GM12878 (cell line): Measurements from ENCODE around the gene PRKN. TPM values are rescaled to one million over a fixed set of nuclear protein-coding genes. Genes with fewer than 3 reads are reported as not detected.

ENCODE experiments used
- ATAC-seq: fragments of 200-7000 bp; cut with Tn5 transposase; 3 replicates; pipeline ENCODE4 v1.9.1; 2020; ENCODE audit warnings: mild to moderate bottlenecking, moderate library complexity
- BruUV-seq: library from RNA; stranded (reverse); fragments of 400-500 nt; replicated peaks from 2 replicates; lab custom pipeline; 2021; lab: Mats Ljungman, UMichigan
- CTCF ChIA-PET: fragments of 300-600 bp; sonication (Branson Sonifier 250); formaldehyde crosslinking; extraction: SDS; loops from one replicate; lab custom pipeline; 2021; ENCODE audit warnings: inconsistent platforms; lab: Yijun Ruan, JAX
- POLR2A ChIA-PET: fragments of 350-600 bp; formaldehyde crosslinking; extraction: SDS; loops from one replicate; lab custom pipeline; 2021; ENCODE audit warnings: inconsistent platforms; lab: Charles Lee
- RAD21 ChIA-PET: fragments of 300-600 bp; sonication (Branson Sonifier 250); formaldehyde crosslinking; loops from one replicate; lab custom pipeline; 2023; ENCODE audit warnings: antibody characterized with exemption; ENCODE audit not compliant: unreplicated experiment; lab: Charles Lee
- SMC1A ChIA-PET: fragments of 300-600 bp; sonication (Branson Sonifier 250); formaldehyde crosslinking; loops from one replicate; lab custom pipeline; 2023; ENCODE audit not compliant: unreplicated experiment, uncharacterized antibody; lab: Charles Lee
- DNase-seq: peaks from one replicate; pipeline ENCODE4 v3.0.0-alpha.2; 2011; ENCODE audit warnings: low read depth, low spot score
- FAIRE-seq: peaks from 3 replicates; lab custom pipeline; 2011; peaks lifted over from hg19 to GRCh38; lab: Jason Lieb, UNC
- H2AFZ ChIP-seq: 2 replicates; pipeline ENCODE4 v1.6.0; 2011; ENCODE audit warnings: low read depth, low read length, control low read depth; ENCODE audit not compliant: control insufficient read depth
- H3K27ac ChIP-seq: 2 replicates; pipeline ENCODE4 v1.5.1; 2011; ENCODE audit warnings: control low read depth; ENCODE audit not compliant: control insufficient read depth, insufficient read depth
- H3K27me3 ChIP-seq, 2 experiments: replicated peaks in 1 of 2; 2 replicates each; pipeline versions ENCODE4 v1.6.0 to v1.6.1; 2011; ENCODE audit warnings: low read length in 1 of 2; ENCODE audit not compliant: control insufficient read depth in 2 of 2, insufficient read depth in 2 of 2
- H3K36me3 ChIP-seq, 2 experiments: 2 replicates each; pipeline ENCODE4 v1.5.1; 2011; ENCODE audit warnings: low read length in 1 of 2; ENCODE audit not compliant: control insufficient read depth in 2 of 2, insufficient read depth in 2 of 2
- H3K4me1 ChIP-seq: 2 replicates; pipeline ENCODE4 v1.6.1; 2011; ENCODE audit warnings: mild to moderate bottlenecking, low read length, moderate library complexity, mixed read lengths; ENCODE audit not compliant: control insufficient read depth, insufficient read depth
- H3K4me2 ChIP-seq: 2 replicates; pipeline ENCODE4 v1.6.0; 2011; ENCODE audit warnings: control low read depth; ENCODE audit not compliant: control insufficient read depth, insufficient read depth
- H3K4me3 ChIP-seq: fragments of 200-600 bp; sonication (generic); 2 replicates; pipeline ENCODE4 v1.5.1; 2016
- H3K79me2 ChIP-seq: 2 replicates; pipeline ENCODE4 v1.6.0; 2011; ENCODE audit warnings: low read length; ENCODE audit not compliant: control insufficient read depth, insufficient read depth
- H3K9ac ChIP-seq: 2 replicates; pipeline ENCODE4 v1.8.0; 2011; ENCODE audit warnings: low read length, control low read depth, mixed read lengths; ENCODE audit not compliant: control insufficient read depth, insufficient read depth
- H3K9me3 ChIP-seq: replicated peaks from 3 replicates; pipeline ENCODE4 v1.5.1; 2011; ENCODE audit warnings: mild to moderate bottlenecking, low read length; ENCODE audit not compliant: control insufficient read depth, insufficient read depth
- H4K20me1 ChIP-seq: 2 replicates; pipeline ENCODE4 v1.6.0; 2011; ENCODE audit not compliant: control insufficient read depth, insufficient read depth
- BACH1 ChIP-seq: fragments of 450-650 bp; IDR thresholded peaks from 2 replicates; pipeline ENCODE4 v1.6.1; 2017; ENCODE audit warnings: mild to moderate bottlenecking, borderline replicate concordance
- BMI1 ChIP-seq: fragments of 450-650 bp; IDR thresholded peaks from 2 replicates; pipeline ENCODE4 v1.6.1; 2016; ENCODE audit warnings: mild to moderate bottlenecking, moderate library complexity, borderline replicate concordance
- EED ChIP-seq: sonication (generic); IDR thresholded peaks from 2 replicates; pipeline ENCODE4 v1.6.1; 2016; ENCODE audit warnings: antibody characterized with exemption, low read depth
- EZH2 ChIP-seq: IDR thresholded peaks from 2 replicates; pipeline ENCODE4 v1.6.1; 2012; ENCODE audit warnings: low read depth, mild to moderate bottlenecking, control low read depth, inconsistent platforms, low read length, borderline replicate concordance; ENCODE audit not compliant: control insufficient read depth
- FOXK2 ChIP-seq: fragments of 450-650 bp; IDR thresholded peaks from 2 replicates; pipeline ENCODE4 v1.6.1; 2017; ENCODE audit warnings: mild to moderate bottlenecking, moderate library complexity
- KDM1A ChIP-seq: fragments of 200-600 bp; sonication (generic); IDR thresholded peaks from 2 replicates; pipeline ENCODE4 v1.6.1; 2016; ENCODE audit warnings: borderline replicate concordance
- LARP7 ChIP-seq: fragments of 450-650 bp; IDR thresholded peaks from 2 replicates; pipeline ENCODE4 v1.6.1; 2017; ENCODE audit warnings: mild to moderate bottlenecking
- MYB ChIP-seq: fragments of 150-350 bp; IDR thresholded peaks from 2 replicates; pipeline ENCODE4 v1.6.1; 2014; ENCODE audit warnings: mild to moderate bottlenecking, low read depth, low read length, borderline replicate concordance
- PML ChIP-seq: IDR thresholded peaks from 2 replicates; pipeline ENCODE4 v1.6.1; 2012; ENCODE audit warnings: low read length, inconsistent platforms
- YY1 ChIP-seq: IDR thresholded peaks from 2 replicates; pipeline ENCODE4 v1.6.1; 2011; ENCODE audit warnings: low read depth, mild to moderate bottlenecking, low read length
- ZNF207 ChIP-seq: fragments of 450-650 bp; IDR thresholded peaks from 2 replicates; pipeline ENCODE4 v1.6.1; 2014; ENCODE audit warnings: antibody characterized with exemption, mild to moderate bottlenecking, borderline replicate concordance
- ZNF217 ChIP-seq: fragments of 450-650 bp; IDR thresholded peaks from 2 replicates; pipeline ENCODE4 v1.6.1; 2017; ENCODE audit warnings: antibody characterized with exemption, mild to moderate bottlenecking
- ZSCAN29 ChIP-seq: fragments of 450-650 bp; IDR thresholded peaks from 2 replicates; pipeline ENCODE4 v1.6.1; 2017; ENCODE audit warnings: mild to moderate bottlenecking, moderate library complexity
- ZZZ3 ChIP-seq: IDR thresholded peaks from 2 replicates; pipeline ENCODE4 v1.6.1; 2011; ENCODE audit warnings: low read depth; ENCODE audit not compliant: control insufficient read depth, insufficient read length
- WGBS: methylation state at CpG from one replicate; pipeline ENCODE4 v1.1.6; 2016; ENCODE audit warnings: low lambda C conversion rate; ENCODE audit not compliant: insufficient replicate concordance, insufficient coverage; ENCODE audit errors: missing lambda C conversion rate; 5-methylcytosine and 5-hydroxymethylcytosine counted together
- in situ Hi-C: fragments of 300-500 bp; cut with MboI; formaldehyde crosslinking; loops from 9 replicates; pipeline ENCODE4 v1.14.3; 2018; ENCODE audit warnings: mixed read lengths
- intact Hi-C: fragments of 100-400 bp; cut with micrococcal nuclease; formaldehyde crosslinking; loops from one replicate; pipeline ENCODE4 v1.14.2; 2022; ENCODE audit not compliant: unreplicated experiment
- polyA plus RNA-seq, 11 experiments: library from polyadenylated mRNA; depleted of rRNA in 4 of 11; unstranded in 6 of 11; stranded (reverse) in 5 of 11; fragments of >200 nt; fragmentation: Nextera tagmentation in 4 of 11; fragmentation: Illumina TruSeq in 1 of 11; extraction: Ambion mirVana in 4 of 11; extraction: Trizol in 1 of 11; gene quantifications; 1 replicate in 1 of 11; 2 replicates in 10 of 11; pipeline versions ENCODE4 v1.2.1 to v1.2.3, GENCODE V29; 2011 to 2016; ENCODE audit warnings: inconsistent platforms in 2 of 11, missing spikeins in 2 of 11, low read depth in 1 of 11
- total RNA-seq, 4 experiments: library from RNA; depleted of rRNA in 3 of 4; stranded (reverse); fragments of >200 nt in 3 of 4; fragmentation: Illumina TruSeq in 1 of 4; extraction: Trizol in 1 of 4; gene quantifications; 2 replicates each; pipeline versions ENCODE4 v1.2.1 to v1.2.3, GENCODE V29; 2013 to 2021
- TF ChIP-seq, protein P1 (sequence below): fragments of 450-650 bp; IDR thresholded peaks from 2 replicates; pipeline ENCODE4 v1.6.1; 2016; ENCODE audit warnings: mild to moderate bottlenecking
- TF ChIP-seq, protein P2 (sequence below): fragments of 150-350 bp; IDR thresholded peaks from 2 replicates; pipeline ENCODE4 v1.6.1; 2014; ENCODE audit warnings: mild to moderate bottlenecking, low read depth, low read length
- TF ChIP-seq, protein P3 (sequence below): IDR thresholded peaks from 2 replicates; pipeline ENCODE4 v1.6.1; 2012; ENCODE audit warnings: low read depth, low read length, improper control_type of control experiment
- TF ChIP-seq, protein P4 (sequence below): IDR thresholded peaks from 2 replicates; pipeline ENCODE4 v1.6.1; 2011; ENCODE audit warnings: low read depth, mild to moderate bottlenecking, low read length, moderate library complexity, borderline replicate concordance; ENCODE audit errors: extremely low read depth
- TF ChIP-seq, protein P5 (sequence below): fragments of 450-650 bp; formaldehyde crosslinking; IDR thresholded peaks from 2 replicates; pipeline ENCODE4 v1.5.0; 2022; ENCODE audit warnings: mild to moderate bottlenecking, missing genetic modification characterization

The PRKN gene
- total and polyA plus RNA-seq, 10 of the 15 experiments (the other 5 are each of a cell fraction or from before 2014, with no cell fraction given): 0.06 to 0.09 TPM; not detected in 8

DNA sequence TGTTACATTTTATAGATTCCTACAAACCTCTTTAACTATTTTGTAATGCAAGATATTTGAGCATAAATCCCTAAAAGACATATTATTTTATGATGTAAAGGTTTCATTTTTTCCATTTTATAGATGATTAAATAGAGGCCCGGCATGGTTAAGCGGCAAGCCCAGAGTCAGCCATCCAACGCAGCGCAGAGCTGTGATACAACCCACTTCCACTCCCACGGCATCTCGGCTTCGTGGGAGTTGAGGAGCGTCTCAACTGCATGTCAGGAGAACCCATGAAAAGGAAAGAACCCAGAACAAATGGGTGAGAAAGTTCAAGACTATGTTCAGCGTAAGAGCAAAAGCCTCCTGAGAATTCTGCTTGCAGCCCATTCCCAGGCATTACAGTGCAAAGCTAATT lies 488.2 kb downstream of the PRKN start:
- no peak overlapping the region for H3K9ac ChIP-seq
- H3K9me3 ChIP-seq: no peaks in the 10 kb centered on the region
- H2AFZ ChIP-seq: no peak overlapping the region
- H3K4me2 ChIP-seq: no peak overlapping the region
- no peaks in the 10 kb centered on the region for H3K27me3 ChIP-seq
- FAIRE-seq (no peak), ATAC-seq (no peak), DNase-seq (no peak)
- ChIA-PET RAD21 (no interaction called here), CTCF (no interaction called here), SMC1A (interaction anchor here (1.3 kb wide), 1 partner anchor 27 kb away, joined by 3 read pairs; no protein-coding TSS in a partner anchor), POLR2A (interaction anchor here (0.6 kb wide), 1 partner anchor 844 kb away, joined by 5 read pairs; no protein-coding TSS in a partner anchor)
- no TSS peak for BruUV-seq
- H3K4me1 ChIP-seq: no peaks in the 10 kb centered on the region
- no peaks in the 10 kb centered on the region for H4K20me1 ChIP-seq
- 31% methylated on average over 9 of the region's 9 CpGs for WGBS
- TF ChIP-seq MYB (no peak), KDM1A (no peak), FOXK2 (no peak), ZNF217 (no peak), BMI1 (no peak), ZNF207 (no peak), BACH1 (no peak), ZSCAN29 (no peak), LARP7 (no peak), YY1 (no peak), EED (no peak), PML (no peak), ZZZ3 (no peak), EZH2 (no peak)
- TF ChIP-seq, protein P1, sequence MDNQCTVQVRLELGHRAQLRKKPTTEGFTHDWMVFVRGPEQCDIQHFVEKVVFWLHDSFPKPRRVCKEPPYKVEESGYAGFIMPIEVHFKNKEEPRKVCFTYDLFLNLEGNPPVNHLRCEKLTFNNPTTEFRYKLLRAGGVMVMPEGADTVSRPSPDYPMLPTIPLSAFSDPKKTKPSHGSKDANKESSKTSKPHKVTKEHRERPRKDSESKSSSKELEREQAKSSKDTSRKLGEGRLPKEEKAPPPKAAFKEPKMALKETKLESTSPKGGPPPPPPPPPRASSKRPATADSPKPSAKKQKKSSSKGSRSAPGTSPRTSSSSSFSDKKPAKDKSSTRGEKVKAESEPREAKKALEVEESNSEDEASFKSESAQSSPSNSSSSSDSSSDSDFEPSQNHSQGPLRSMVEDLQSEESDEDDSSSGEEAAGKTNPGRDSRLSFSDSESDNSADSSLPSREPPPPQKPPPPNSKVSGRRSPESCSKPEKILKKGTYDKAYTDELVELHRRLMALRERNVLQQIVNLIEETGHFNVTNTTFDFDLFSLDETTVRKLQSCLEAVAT: no peak
- TF ChIP-seq, protein P2, sequence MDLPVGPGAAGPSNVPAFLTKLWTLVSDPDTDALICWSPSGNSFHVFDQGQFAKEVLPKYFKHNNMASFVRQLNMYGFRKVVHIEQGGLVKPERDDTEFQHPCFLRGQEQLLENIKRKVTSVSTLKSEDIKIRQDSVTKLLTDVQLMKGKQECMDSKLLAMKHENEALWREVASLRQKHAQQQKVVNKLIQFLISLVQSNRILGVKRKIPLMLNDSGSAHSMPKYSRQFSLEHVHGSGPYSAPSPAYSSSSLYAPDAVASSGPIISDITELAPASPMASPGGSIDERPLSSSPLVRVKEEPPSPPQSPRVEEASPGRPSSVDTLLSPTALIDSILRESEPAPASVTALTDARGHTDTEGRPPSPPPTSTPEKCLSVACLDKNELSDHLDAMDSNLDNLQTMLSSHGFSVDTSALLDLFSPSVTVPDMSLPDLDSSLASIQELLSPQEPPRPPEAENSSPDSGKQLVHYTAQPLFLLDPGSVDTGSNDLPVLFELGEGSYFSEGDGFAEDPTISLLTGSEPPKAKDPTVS: no peak
- TF ChIP-seq, protein P3, sequence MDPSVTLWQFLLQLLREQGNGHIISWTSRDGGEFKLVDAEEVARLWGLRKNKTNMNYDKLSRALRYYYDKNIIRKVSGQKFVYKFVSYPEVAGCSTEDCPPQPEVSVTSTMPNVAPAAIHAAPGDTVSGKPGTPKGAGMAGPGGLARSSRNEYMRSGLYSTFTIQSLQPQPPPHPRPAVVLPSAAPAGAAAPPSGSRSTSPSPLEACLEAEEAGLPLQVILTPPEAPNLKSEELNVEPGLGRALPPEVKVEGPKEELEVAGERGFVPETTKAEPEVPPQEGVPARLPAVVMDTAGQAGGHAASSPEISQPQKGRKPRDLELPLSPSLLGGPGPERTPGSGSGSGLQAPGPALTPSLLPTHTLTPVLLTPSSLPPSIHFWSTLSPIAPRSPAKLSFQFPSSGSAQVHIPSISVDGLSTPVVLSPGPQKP: no peak
- TF ChIP-seq, protein P4, sequence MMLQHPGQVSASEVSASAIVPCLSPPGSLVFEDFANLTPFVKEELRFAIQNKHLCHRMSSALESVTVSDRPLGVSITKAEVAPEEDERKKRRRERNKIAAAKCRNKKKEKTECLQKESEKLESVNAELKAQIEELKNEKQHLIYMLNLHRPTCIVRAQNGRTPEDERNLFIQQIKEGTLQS: no peak
- TF ChIP-seq, protein P5, sequence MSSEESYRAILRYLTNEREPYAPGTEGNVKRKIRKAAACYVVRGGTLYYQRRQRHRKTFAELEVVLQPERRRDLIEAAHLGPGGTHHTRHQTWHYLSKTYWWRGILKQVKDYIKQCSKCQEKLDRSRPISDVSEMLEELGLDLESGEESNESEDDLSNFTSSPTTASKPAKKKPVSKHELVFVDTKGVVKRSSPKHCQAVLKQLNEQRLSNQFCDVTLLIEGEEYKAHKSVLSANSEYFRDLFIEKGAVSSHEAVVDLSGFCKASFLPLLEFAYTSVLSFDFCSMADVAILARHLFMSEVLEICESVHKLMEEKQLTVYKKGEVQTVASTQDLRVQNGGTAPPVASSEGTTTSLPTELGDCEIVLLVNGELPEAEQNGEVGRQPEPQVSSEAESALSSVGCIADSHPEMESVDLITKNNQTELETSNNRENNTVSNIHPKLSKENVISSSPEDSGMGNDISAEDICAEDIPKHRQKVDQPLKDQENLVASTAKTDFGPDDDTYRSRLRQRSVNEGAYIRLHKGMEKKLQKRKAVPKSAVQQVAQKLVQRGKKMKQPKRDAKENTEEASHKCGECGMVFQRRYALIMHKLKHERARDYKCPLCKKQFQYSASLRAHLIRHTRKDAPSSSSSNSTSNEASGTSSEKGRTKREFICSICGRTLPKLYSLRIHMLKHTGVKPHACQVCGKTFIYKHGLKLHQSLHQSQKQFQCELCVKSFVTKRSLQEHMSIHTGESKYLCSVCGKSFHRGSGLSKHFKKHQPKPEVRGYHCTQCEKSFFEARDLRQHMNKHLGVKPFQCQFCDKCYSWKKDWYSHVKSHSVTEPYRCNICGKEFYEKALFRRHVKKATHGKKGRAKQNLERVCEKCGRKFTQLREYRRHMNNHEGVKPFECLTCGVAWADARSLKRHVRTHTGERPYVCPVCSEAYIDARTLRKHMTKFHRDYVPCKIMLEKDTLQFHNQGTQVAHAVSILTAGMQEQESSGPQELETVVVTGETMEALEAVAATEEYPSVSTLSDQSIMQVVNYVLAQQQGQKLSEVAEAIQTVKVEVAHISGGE (CRISPR knock-in tag): no peak
- H3K36me3 ChIP-seq: no peaks in the 10 kb centered on the region
- intact Hi-C loops (no loop called here), in situ Hi-C loops (no loop called here)
- no peaks in the 10 kb centered on the region for H3K79me2 ChIP-seq
- H3K27ac ChIP-seq: no peak overlapping the region
- H3K4me3 ChIP-seq: no peak overlapping the region
